ENCODE data around the gene RPS15. TPM values are rescaled to one million over a fixed set of nuclear protein-coding genes. Genes with fewer than 3 reads are reported as not detected.

The RPS15 gene
- total RNA-seq (2014; rRNA removed; shearing (Covaris generic)), result 1,442 and 2,183 TPM in 2 replicates

DNA sequence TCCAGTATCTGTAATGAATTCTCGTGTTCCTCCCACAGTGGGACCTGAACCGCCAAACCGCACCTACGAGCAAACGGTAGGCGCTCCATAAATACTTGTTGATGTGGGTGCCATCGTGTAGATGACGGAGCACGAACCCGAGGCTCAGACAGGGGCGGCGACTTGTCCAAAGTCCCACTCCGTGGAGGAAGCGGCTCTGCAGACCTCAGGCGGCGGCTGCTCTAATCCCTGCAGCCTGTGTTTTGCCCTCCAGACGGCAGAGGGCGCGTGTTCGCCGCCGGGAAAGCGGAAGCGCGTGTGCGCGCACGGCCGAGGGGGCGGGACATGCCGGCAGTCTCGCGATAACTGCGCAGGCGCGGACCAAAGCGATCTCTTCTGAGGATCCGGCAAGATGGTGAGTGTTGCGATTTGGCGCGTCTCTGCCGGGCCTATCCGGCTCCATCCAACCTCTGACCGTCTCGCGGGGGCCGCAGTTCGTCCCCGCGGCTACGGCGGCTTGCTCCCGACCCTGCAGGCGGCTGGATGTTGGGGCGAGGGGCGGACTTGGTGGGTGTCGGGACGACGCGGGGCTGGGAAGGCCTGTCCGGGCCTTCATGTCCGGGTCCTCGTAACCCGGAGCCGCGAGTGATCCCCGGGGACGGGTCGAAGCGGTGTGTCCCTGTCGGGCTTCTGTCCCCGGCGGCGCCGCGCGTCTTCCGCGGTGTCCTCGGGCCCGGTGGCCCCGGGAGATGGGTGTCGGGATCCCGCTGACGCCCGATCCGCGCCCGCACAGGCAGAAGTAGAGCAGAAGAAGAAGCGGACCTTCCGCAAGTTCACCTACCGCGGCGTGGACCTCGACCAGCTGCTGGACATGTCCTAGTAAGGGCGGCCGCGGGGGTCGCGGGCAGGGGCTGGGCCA lies at the start of gene RPS15:
Gene RPS15, plus strand, starts transcription at position 362 of the 898 bp plus-strand sequence. Its CDS starts 30 bp downstream, at position 392.
- Histone ChIP-seq H3K4me3 (peak within 1 kb of the TSS; percentile 97), H3K27me3 (replicated peaks) (no peaks in the 10 kb centered on the region), H3K27ac (peak within 1 kb of the TSS; percentile 95), H3K36me3 (peaks cover 76% of the 10 kb centered on the region), H3K4me1 (replicated peaks) (peaks cover 12% of the 10 kb centered on the region), H3K9me3 (replicated peaks) (no peaks in the 10 kb centered on the region)
- DNase-seq (ENCODE audit: low read depth in 1 of 2, low spot score in 2 of 2), result peak; percentile 95

DNA sequence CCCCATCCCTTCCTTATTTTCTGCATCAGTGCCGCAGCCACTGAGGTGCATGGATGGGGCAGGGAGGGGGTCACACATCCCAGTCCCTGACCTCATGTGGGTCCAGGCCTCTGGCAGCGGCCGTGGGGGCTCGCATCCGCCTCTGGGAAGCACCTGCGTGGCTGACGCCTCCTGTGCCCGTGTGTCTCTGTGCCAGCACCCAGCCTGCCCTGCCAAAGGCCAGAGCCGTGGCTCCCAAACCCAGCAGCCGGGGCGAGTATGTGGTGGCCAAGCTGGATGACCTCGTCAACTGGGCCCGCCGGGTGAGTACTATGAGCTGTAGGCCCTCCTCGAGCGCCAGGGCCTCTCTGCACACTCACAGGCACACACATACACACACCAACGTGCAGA lies 49.6 kb upstream of the RPS15 start:
- no peak for DNase-seq (ENCODE audit: low read depth in 1 of 2, low spot score in 2 of 2)
- no peaks in the 10 kb centered on the region for H3K9me3 ChIP-seq (replicated peaks)
- H3K4me1 ChIP-seq (replicated peaks), result no peaks in the 10 kb centered on the region; the same call in 1 of the 2 replicates
- peaks cover 38% of the 10 kb centered on the region for H3K36me3 ChIP-seq
- H3K4me3 ChIP-seq, result no peak overlapping the region
- H3K27me3 ChIP-seq (replicated peaks), result no peaks in the 10 kb centered on the region
- no peak overlapping the region for H3K27ac ChIP-seq

DNA sequence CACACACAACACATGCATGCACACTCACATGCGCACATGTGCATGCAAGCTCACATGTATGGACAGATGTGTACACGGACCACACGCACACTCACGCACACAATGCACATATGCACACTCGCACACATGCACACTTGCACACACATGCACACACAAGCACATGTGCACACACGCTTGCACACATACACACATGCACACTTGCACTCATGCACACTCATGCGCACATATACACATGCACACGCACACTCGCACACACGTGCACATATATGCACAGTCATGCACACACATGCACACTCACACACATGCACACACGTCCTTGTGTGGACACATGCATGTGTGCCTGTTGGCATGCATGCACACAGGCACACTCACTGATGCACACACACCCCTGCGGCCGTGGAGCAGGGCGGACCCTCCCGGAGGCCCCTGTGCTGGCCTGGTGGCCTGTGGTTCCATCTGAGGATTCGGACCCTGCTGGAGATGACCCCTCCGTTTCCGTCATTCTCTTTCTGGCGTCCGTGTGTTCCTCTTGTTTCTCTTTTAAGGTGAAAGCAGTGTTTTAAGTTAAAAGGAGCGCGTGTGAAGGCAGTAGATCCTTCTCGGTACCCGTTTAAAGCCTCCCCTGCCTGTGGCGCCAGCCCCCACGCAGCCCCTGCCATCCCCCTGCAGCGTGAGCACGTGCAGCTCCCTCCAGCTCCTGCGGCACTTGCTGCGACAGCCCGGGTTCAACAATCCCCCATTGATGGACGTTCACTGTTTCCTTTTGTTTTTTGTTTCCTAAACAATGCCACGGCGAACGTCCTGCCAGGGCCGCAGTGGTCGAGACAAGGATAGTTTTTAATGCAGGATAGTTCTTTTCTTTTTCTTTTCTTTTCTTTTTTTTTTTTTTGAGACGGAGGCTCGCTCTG lies 48.9 kb upstream of the RPS15 start:
- H3K27ac ChIP-seq, result no peak overlapping the region
- H3K27me3 ChIP-seq (replicated peaks), result no peaks in the 10 kb centered on the region
- H3K36me3 ChIP-seq, result peaks cover 40% of the 10 kb centered on the region
- H3K9me3 ChIP-seq (replicated peaks), result no peaks in the 10 kb centered on the region
- no peak for DNase-seq (ENCODE audit: low read depth in 1 of 2, low spot score in 2 of 2)
- H3K4me1 ChIP-seq (replicated peaks), result no peaks in the 10 kb centered on the region; the same call in 1 of the 2 replicates
- no peak overlapping the region for H3K4me3 ChIP-seq

DNA sequence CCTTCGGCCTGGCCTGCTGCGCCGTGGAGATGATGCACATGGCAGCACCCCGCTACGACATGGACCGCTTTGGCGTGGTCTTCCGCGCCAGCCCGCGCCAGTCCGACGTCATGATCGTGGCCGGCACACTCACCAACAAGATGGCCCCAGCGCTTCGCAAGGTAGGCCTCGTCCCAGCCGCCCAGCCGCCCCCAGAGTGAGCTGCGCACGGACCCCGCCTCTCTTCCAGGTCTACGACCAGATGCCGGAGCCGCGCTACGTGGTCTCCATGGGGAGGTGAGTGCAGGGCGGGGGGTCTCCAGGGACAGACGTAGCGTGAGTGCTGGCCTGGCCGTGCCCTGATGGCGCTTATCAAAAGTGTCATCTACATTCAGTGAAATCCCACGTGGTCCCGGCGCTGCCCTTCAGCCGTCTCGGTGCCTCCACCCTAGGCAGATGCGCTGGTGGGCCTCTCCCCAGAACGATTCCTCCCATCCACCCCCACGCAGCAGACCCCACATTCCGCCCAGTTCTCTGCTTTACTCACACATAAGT lies 47.2 kb upstream of the RPS15 start:
- no peaks in the 10 kb centered on the region for H3K9me3 ChIP-seq (replicated peaks)
- H3K36me3 ChIP-seq, result peaks cover 44% of the 10 kb centered on the region
- H3K27ac ChIP-seq, result no peak overlapping the region
- H3K4me1 ChIP-seq (replicated peaks), result no peaks in the 10 kb centered on the region
- no peak overlapping the region for H3K4me3 ChIP-seq
- no peaks in the 10 kb centered on the region for H3K27me3 ChIP-seq (replicated peaks)
- peak in 1 of 2 experiments; percentile 44 for DNase-seq (ENCODE audit: low read depth in 1 of 2, low spot score in 2 of 2)

DNA sequence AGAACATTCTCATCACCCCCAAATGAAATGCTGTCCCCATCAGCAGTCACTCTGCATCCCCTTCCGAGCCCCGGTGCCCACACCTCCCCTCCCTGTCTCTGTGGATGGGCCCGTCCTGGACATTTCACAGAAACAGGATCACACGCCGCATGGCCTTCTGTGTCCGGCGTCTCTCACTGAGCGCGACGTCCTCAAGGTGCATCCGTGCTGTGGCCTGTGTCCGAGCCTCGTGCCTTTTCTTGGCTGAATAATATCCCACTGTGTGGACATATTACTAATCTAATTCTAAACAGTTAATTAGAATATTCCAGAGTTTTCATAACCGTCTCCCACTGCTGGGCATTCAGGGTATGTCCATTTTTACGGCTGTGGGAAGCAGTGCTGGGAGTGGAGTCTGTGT lies 45.8 kb upstream of the RPS15 start:
- H3K27ac ChIP-seq, result no peak overlapping the region
- no peak for DNase-seq (ENCODE audit: low read depth in 1 of 2, low spot score in 2 of 2)
- no peaks in the 10 kb centered on the region for H3K9me3 ChIP-seq (replicated peaks)
- no peak overlapping the region for H3K4me3 ChIP-seq
- peaks cover 44% of the 10 kb centered on the region for H3K36me3 ChIP-seq
- H3K27me3 ChIP-seq (replicated peaks), result no peaks in the 10 kb centered on the region
- H3K4me1 ChIP-seq (replicated peaks), result no peaks in the 10 kb centered on the region

DNA sequence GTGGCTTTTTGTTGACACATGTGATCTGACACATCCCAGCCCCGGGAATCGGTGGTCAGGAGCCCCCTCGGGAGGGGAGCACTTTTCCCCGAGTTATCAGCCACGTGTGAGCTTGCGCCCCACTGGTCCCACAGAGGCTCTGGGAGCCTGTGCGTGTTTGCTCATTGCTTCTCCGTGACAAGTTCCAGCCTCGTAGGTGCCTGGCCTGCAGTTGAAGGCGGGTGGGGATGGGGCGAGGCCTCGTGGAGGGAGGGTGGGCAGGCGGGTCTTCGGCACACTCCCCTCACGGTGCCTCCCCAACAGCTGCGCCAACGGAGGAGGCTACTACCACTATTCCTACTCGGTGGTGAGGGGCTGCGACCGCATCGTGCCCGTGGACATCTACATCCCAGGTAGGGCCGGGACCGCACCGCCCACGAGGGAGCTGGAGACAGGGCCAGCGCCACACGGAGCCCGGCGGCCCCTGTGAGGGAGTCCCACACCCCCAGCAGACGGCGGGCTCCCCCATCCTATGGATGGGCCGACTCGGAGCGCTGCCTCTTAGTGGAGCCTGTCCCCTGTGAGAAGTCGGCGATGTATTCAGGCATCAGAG lies 45.2 kb upstream of the RPS15 start:
- no peak for DNase-seq (ENCODE audit: low read depth in 1 of 2, low spot score in 2 of 2)
- Histone ChIP-seq H3K9me3 (replicated peaks) (no peaks in the 10 kb centered on the region), H3K27ac (no peak overlapping the region), H3K27me3 (replicated peaks) (no peaks in the 10 kb centered on the region), H3K36me3 (peaks cover 44% of the 10 kb centered on the region), H3K4me3 (no peak overlapping the region), H3K4me1 (replicated peaks) (no peaks in the 10 kb centered on the region)

DNA sequence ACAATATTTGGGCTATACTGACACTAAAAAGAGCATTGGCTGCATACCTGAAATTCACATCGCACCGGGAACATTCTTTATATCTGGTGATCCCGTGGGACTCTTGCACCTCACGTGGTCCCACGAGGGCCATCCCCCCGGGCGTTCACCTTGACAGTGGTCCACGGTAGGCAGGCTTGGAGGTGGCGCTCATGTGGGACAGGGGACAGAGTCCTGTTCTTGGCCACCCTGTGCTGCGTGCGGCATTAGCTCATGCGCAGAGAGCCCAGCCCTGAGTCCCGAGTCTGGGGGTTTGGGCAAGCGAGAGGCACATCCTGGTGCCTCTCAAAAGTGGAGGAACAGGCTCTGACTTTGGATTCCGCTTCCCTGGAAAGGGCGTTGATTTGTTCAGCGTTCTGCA lies 44.4 kb upstream of the RPS15 start:
- Histone ChIP-seq H3K4me3 (no peak overlapping the region), H3K9me3 (replicated peaks) (no peaks in the 10 kb centered on the region), H3K36me3 (peaks cover 40% of the 10 kb centered on the region), H3K27me3 (replicated peaks) (no peaks in the 10 kb centered on the region), H3K27ac (no peak overlapping the region), H3K4me1 (replicated peaks) (no peaks in the 10 kb centered on the region)
- no peak for DNase-seq (ENCODE audit: low read depth in 1 of 2, low spot score in 2 of 2)

DNA sequence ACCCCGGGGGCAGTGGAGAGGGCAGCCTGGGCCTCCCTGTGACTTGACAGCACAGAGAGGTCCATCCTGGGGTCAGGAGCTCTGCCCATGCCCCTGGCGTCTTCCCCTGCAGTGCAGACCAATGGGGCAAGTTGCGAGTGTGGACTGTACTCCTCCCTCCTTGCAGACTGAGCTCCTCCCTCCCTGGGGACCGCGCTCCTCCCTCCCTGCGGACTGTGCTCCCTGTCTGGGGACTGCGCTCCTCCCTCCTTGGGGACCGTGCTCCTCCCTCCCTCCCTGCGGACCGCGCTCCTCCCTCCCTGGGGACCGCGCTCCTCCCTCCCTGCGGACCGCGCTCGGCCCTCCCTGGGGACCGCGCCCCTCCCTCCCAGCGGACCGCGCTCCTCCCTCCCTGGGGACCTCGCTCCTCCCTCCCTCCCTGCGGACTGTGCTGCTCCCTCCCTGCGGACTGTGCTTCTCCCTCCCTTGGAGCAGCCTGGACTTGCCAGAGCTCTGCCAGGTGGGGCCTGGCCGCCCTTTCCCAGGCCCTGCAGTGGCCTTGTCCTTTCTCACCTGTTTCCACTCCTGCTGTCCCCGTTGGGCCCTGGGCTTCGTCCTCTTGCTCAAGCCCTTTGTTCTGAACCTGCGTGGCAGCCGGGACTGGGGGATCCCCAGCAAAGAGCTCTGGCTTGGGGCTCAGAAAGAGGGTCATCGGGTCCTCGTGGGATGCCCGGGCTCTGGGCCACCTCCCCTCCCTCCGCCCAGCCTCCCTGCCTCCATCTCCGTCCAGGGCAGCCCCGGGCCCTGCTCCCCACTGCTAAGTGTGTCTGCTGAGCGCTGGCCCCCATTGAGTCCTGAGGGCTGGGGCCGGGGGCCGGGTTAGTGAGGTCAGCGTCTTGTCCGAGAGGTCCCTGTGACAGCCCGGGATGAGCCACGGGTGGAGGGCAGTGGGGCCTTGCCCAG lies 43.7 kb upstream of the RPS15 start:
- no peak overlapping the region for H3K4me3 ChIP-seq
- H3K9me3 ChIP-seq (replicated peaks), result no peaks in the 10 kb centered on the region
- H3K36me3 ChIP-seq, result peaks cover 34% of the 10 kb centered on the region
- DNase-seq (ENCODE audit: low read depth in 1 of 2, low spot score in 2 of 2), result no peak
- no peaks in the 10 kb centered on the region for H3K4me1 ChIP-seq (replicated peaks)
- H3K27ac ChIP-seq, result no peak overlapping the region
- no peaks in the 10 kb centered on the region for H3K27me3 ChIP-seq (replicated peaks)

DNA sequence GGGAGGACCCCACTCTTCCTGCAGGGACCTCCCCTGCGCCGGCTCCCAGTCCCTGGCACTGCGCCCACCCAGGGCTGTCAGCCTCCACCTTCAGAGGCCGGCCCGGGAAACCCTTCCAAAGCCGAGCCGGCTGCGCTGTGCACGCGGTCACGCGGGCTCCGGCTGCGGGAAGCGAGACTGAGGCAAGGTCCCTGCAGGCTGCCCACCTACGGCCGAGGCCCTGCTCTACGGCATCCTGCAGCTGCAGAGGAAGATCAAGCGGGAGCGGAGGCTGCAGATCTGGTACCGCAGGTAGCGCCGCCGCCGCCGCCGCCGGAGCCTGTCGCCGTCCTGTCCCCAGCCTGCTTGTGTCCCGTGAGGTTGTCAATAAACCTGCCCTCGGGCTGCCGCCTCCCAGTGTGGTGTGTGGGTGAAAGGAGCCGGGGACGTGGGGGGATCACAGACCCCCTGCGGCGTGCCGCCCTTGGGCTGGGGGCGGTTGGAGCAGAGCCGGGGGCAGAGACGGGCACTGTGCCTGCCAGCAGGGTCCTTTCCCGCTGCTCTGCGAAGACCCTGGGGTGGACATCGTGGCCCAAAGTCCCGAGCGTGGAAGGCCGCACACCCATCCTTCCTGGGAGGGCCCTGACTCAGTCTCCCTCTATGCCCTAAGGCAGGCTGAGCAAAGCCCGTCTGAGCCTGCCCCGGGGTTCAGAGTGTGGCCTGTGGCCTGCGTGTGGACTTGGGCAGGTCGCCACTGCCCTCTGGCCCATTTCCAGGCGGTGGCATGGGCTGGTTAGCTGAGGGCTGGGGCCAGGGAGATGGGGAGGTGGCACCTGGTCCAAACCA lies 42.8 kb upstream of the RPS15 start:
- Histone ChIP-seq H3K4me3 (no peak overlapping the region), H3K4me1 (replicated peaks) (peaks cover 3% of the 10 kb centered on the region), H3K9me3 (replicated peaks) (no peaks in the 10 kb centered on the region), H3K36me3 (peaks cover 34% of the 10 kb centered on the region), H3K27ac (no peak overlapping the region), H3K27me3 (replicated peaks) (no peaks in the 10 kb centered on the region)
- DNase-seq (ENCODE audit: low read depth in 1 of 2, low spot score in 2 of 2), result peak in 1 of 2 experiments; percentile 42

DNA sequence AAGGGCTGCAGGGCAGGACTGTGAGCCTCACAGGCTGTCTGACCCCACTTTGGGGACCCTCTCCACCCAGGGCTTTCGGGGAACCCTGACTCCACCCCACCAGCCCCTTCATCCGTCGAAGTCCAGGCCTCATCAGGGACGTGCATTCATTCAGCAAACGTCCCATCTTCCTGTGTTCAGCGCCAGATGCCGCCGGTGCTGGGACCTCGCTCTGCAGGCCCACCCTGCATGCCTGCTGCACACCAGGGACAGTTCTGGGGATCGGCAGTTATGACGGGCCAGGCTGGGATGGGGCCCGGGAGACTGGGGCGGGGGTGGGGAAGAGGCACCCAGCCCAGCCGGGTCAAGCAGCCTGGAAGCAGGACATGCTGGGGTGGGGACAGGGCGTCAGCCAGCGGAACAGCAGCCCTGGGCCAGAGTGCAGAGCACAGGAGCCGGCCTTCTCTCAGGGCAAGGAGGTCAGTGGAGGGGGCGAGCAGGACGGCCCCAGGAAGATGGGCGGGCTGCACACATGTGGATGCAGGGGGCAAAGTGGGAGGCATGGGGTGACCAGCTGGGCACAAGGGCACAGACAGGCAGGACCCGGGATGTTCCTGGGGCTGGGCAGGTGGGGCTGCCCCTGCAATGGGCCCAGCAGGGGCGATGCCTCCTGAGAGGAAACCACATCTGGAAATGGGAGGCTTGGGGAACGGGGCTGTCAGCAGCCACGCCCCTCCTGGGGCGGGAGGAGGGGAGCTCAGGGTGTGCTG lies 42.0 kb upstream of the RPS15 start:
- Histone ChIP-seq H3K27ac (no peak overlapping the region), H3K36me3 (peaks cover 29% of the 10 kb centered on the region), H3K9me3 (replicated peaks) (no peaks in the 10 kb centered on the region), H3K27me3 (replicated peaks) (no peaks in the 10 kb centered on the region), H3K4me3 (no peak overlapping the region), H3K4me1 (replicated peaks) (peaks cover 11% of the 10 kb centered on the region)
- peak in 1 of 2 experiments; percentile 41 for DNase-seq (ENCODE audit: low read depth in 1 of 2, low spot score in 2 of 2)

DNA sequence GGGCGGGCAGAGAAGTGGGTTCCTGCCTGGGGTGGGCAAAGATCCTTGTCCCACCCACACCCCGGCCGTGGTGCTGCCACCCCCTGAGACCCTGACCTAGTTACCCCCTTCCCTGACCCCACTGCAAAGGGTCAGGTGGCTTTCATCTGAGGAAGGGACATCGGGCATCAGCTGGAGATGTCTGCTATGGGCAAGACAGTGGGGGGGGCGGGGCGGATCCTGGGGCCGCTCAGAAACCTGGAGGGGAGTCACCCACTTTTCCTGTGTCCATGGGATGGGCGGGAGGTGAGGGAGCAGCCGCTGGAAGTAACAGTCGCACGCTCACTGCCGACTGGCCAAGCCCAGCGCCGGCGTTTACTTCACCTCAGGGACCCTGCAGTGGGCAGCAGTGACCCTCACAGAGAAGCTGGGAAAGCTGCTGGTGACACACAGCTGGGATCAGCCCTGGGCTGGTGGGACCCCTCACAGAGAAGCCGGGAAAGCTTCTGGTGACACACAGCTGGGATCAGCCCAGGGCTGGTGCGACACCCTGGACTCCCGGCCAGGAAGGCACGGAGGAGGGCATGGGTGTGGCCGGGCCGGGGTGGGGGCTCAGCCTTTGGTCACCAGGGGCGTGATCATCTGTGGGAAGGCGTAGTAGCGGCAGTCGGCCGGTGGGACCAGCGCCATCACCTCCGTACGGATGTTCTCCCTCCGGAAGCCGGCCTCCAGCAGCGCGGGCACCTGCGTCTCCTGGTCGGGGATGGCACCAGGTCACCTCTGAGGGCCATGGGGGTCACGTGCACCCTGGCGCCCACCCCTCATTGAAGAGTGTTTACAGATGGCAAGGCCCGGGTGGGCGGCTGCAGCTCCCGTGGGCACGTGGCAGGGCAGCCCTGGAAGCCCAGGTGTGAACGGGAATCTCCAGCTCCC lies 41.2 kb upstream of the RPS15 start:
- H3K27me3 ChIP-seq (replicated peaks), result no peaks in the 10 kb centered on the region
- peak in 1 of 2 experiments; percentile 40 for DNase-seq (ENCODE audit: low read depth in 1 of 2, low spot score in 2 of 2)
- no peak overlapping the region for H3K4me3 ChIP-seq
- peaks cover 23% of the 10 kb centered on the region for H3K36me3 ChIP-seq
- peaks cover 19% of the 10 kb centered on the region for H3K4me1 ChIP-seq (replicated peaks)
- H3K27ac ChIP-seq, result no peak overlapping the region
- H3K9me3 ChIP-seq (replicated peaks), result no peaks in the 10 kb centered on the region
